HG03432 (cell line): Measurements from ENCODE around the gene TBC1D19.
A peak's percentile ranks its signal among the peaks of the same experiment; 100 is the strongest.
"Not testable (repeated sequence)": the region's sequence is repeated elsewhere in the genome, so short reads cannot be mapped to it uniquely, and the experiment has no call there.

Experiments used
- ATAC-seq: cut with Tn5 transposase; IDR thresholded peaks from one replicate; pipeline ENCODE4 v1.9.1; 2021; ENCODE audit warnings: mild to moderate bottlenecking, moderate library complexity; ENCODE audit not compliant: unreplicated experiment

TBC1D19 gene

DNA sequence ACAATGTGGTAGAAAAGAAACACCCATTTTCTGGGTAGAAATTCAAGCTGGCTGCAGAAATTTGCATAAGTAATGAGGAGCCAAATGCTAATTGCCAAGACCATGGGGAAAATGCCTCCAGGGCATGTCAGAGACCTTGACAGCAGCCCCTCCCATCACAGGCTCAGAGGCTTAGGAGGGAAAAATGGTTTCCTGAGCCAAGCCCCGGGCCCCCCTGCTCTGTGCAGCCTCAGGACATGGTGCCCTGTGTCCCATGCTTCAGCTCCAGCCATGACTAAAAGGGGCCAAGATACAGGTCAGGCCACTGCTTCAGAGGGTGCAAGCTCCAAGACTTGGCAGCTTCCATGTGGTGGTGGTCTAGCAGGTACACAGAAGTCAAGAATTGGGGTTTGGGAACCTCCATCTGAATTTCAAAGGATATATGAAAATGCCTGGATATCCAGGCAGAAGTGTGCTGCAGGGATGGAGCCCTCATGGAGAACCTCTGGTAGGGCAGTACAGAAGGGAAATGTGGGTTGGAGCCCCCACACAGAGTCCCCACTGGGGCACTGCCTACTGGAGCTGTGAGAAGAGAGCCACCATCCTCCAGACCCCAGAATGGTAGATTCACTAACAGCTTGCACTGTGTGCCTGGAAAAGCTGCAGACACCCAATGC lies 95.3 kb downstream of the TBC1D19 start:
- not testable (repeated sequence) for ATAC-seq

DNA sequence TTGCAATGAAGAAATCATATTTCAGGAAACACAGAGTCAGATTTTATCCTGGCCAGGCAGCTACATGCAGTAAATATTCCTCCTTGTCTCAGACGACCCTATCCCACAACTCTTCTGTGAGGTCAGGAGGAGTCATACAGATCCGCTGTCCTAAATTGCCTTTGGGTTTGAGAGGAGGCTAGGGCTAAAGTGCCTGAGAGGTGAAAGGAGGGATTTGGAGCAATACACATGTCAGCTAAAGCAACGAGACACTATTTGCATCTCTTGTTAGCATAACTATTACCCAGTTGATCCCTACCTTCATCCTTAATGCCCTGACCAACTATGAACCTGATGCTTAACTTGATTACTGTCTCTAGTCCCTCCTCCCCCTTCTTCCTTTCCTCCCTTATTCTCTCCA lies 98.6 kb downstream of the TBC1D19 start:
- no peak for ATAC-seq

DNA sequence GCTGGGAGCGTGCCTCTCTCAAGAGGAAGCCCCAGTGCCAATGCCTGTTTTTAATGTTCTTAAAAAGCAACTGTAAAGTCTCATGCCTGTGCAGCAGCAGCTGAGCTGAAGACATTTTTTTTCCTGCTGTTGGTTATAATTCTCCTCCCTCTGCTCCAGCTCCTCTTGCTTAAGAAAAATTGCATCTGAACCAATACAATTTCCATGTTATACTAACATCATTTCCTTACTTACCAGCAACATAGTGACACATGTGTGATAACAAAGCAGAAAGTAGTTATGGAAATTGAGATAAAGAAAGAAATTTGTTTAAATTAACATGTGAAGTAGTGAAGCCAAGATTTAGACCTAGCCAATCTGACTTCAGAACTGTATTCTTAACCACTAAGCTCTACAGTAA lies 101.4 kb downstream of the TBC1D19 start:
- ATAC-seq, result no peak

DNA sequence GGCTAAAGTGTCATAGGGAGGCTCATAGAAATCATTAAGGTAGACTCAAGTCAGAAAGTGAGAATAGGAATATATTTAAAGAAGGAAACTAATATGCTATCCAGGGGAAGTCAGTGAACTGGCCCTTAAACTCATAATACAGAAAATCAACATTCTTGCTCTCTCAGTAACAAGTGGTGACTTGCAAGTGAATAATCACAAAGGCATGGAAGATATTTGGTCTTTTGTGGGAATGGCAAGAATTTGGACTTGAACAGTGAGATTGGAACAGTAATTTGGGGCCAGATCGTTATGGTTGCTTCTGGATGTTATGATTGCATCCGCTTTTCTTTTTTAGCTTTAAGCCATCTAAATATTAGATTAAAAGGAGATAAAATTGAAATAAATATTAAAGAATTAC lies 103.8 kb downstream of the TBC1D19 start:
- no peak for ATAC-seq

DNA sequence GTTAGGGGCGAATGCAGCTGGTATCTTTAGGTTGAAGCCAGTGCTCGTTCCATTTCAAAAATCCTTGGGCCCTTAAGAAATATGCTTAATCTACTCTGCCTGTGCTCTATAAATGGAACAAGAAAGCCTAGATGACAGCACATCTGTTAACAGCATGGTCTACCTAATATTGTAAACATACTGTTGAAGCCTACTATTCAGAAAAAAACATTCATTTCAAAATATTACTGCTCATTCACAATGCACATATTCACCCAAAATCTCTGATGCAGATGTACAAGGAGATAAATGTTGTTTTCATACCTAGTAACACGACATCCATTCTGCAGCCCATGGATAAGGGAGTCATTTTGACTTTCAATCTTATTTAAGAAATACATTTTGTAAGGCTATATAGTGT lies 106.6 kb downstream of the TBC1D19 start:
- ATAC-seq, result no peak

DNA sequence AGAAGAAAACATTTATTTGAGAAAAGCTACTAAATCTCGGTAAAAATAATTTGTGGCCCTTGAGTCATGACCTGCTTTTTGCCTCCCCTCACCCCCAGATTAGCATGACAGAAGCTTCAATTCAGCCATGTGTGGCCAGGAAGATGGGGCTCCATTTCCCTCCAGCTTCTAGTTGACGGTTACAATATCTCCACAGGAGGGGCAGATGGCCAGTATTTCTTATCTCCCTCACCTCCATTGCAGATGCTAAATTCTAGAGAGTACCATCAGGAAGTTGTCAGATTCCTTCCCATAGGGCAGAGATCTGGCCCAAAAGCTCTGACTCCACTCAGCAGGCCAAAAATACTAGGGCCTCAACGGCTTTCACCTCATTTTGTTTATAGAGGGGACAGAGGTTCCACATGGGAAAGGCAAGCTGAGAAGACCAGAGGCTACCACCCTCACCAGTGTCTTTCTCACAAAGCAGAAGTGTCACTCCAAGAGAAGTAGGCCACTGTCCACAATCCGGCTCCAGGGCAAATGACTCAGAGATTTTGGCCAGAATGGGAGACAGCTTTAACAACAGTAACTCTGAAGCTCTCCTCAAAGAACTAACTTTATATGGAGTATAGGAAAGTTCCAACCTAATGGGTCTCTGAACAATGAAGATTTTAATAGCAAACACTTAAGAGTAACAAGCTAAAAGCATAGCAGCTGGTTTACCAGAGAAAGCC lies 108.3 kb downstream of the TBC1D19 start:
- ATAC-seq, result no peak

DNA sequence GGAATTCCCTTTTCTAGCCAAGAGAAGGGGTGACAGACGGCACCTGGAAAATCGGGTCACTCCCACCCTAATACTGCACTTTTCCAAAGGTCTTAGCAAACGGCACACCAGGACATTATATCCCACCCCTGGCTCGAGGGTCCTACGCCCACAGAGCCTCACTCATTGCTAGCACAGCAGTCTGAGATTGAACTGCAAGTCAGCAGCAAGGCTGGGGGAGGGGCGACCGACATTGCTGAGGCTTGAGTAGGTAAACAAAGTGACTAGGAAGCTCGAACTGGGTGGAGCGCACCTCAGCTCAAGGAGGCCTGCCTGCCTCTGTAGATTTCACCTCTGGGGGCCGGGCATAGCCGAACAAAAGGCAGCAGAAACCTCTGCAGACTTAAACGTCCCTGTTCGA lies 110.2 kb downstream of the TBC1D19 start:
- not testable (repeated sequence) for ATAC-seq

DNA sequence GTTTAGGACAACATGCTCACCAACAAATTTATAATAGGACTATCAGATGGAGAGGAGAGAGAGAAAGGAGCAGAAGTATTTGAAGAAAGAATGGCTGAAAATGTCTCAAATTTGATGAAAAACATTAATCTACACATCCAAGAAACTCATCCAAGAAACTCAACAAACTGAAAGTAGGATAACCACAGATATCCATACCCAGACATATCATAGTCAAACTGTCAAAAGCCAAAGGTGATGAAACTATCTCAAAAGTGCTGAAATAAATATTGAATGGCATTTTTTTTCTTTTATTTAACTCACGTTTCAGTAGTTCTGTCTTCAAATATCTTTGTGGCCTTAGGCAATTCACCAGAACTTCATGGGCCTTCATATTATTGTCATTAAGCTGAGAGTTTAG lies 116.2 kb downstream of the TBC1D19 start:
- no peak for ATAC-seq

DNA sequence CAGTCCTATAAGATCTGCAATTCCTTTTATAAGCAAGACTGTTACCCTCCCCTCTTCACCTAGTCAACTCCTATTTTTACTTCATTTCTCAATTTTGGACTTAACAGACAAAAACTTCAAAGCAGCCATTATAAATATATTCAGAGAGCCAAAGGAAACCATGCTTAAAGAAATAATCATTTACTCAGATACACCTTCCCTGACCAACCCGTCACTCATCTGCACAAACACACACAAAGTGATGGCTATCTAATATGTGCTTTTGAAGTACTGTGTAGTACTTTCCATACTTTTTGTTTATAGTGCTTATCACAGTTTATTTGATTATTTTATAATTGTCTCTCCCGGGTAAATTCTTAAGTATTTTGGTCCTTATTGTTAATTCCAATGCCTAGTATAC lies 117.2 kb downstream of the TBC1D19 start:
- ATAC-seq, result no peak

DNA sequence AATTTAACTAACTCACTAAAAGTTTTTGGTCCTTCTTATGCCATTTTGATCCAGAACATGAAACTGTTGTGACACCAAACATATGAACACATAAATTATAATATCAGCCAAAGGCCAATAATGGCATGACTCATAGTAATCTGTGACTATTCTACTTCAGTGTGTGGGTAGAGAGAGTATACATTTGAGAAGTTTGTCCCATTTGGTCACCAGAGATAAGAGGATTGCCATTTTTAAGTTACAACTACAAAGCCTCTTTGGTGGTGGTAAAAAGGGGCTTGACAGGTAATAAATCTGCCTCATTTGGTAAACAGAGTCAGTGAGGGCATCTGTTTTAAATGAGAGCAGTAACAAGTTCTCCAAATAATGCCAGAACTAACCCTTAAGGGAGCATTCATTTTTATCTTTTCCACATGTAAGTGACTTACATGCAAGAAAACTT lies 117.9 kb downstream of the TBC1D19 start:
- no peak for ATAC-seq

DNA sequence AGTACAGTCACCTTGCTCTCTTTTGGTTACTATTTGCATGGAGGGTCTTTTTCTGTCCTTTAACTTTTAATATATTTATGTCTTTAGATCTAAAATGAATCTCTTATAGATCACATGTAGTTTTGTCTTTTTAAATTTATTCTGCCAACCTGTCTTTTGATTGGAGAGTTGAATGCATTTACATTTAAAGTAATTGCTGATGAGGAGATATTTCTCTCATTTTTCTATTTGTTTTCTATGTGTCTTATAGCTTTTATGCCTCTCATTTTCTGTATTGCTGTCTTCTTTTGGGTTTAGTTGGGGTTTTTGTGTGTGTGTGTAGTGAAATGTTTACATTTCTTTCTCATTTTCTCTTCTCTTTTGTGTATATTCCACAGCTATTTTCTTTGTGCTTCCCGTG lies 123.5 kb downstream of the TBC1D19 start:
- no peak for ATAC-seq

DNA sequence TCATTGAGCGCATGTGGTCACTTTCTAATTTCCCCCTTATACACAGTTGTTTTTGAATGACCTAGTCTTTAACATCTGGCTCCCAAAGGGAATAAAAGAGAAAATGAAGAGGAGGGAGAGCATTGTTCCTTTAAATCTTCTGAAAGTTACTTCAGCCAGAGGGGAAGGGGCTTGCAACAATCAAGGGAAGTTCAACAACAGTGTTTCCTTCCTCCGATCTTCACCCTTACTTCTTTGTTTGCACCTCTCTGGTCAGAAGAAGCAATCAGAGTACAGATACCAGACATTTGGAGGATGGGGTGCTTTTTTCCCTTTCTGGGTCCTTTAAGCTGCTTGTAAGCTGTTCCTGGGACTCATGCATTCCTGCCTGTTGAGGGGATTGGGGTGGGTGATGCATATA lies 125.4 kb downstream of the TBC1D19 start:
- ATAC-seq, result no peak

DNA sequence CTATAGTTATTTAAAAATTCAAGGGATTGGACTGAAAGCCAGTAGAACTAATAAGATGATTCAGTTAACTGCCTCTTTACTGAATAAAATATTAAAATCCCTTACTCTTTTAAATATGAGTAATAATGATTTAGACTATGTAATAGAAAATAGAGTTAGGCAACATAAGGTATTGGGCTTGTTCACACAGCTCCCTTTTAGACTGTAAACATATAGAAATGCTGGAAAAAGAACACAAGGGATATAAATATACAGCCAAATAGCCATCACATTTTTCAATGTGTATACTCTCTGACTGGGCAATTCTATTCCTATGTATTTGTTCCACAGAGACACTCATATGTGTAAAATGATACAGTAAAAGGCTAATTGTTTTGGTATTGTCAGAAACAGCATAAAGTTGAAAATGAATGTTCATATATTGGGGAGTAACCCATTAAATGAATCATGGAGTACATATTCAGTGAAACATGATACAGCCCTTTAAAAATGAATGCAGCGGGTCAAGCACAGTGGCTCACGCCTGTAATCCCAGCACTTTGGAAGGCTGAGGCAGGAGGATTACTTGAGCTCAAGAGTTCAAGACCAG lies 129.8 kb downstream of the TBC1D19 start:
- ATAC-seq, result no peak

DNA sequence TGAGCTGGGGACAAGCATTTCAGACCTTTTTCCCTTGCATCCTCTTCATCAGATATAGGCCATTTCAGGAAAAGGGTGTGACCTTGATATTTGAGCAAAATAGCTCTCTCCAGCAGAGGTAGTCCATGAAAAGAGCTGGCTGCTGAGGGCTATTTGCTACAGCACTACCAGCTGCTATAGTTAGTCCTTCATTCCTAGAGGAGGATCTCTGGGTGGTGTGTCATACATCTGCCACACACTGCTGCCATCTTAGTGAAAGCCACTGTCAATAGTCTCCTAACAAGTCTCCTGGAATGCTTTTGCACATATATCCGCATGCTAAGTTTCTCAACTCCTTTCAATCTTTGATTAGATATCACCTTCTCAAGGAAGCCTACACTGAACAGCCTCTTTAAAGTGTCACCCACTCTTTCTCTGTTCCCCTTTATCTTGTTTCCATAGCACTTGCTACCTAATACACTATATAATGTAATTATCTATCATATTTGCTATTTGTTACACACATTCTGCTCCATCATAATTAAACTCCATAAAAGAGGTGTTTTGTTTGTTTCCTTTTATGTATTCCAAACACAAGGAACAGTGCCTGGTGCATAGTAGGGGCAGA lies 131.9 kb downstream of the TBC1D19 start:
- ATAC-seq, result peak; percentile 46

DNA sequence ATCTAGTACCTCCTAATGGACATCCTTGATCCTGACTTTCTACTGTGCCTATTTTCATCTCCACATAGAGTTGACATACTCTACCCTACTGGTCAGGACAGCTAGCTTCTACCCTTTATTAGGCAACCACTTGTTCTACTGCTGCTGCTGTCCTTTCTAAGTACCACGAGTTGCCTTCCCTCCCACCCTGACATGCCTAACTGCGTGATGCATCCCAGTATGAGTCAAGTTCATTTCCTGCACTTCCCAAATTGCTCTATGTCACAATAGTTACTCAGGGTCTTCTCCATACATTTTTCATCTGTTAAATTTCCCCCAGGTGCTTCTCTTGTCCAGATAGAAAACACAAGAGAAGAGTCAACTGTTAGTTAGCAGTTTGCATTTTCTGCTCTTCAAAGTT lies 133.4 kb downstream of the TBC1D19 start:
- ATAC-seq, result no peak

DNA sequence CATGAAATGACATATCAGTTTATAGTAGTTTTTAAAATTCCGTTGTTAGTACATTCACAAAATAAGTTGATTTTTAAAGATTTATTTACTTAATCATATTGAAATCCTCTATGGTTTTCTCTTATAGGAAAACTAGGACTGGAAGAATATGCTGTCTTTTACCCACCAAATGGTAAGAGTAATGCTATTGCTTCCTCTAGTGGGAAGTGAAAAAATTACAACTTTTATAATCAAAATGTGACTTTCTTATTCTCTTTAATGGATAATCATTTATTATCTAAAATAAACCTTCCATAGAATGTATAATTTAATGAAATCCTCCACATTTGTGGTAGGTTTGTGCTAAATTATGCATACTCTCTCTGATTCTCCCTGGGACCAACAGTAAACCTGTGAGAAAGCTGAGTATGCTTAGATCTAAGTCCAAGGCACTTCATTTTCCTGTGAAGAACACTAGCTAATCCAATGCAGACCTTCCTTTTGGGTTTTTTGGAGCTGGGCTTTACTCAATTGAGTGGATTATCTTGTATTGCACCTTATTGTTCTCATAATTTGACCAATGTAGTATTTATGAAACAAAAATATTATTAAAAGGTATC lies 136.2 kb downstream of the TBC1D19 start:
- ATAC-seq, result no peak

DNA sequence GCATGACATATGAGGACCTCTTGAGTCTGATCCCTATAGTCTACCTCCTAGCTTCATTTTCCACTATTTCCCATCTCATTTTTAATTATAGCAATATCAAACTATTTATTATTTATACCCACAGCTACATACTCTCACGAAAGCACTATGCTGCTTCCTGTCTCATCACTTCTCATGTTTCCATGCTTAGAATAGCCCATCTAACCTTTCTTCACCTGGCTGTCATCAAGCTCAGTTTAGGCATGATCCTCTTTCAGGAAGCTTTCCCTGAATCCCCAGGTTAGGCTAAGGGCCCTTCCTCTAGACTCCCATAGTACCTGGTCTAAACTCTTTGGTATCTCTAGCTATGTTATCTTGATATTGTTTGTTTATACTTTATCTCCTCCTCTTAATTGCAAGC lies 137.8 kb downstream of the TBC1D19 start:
- ATAC-seq, result no peak

DNA sequence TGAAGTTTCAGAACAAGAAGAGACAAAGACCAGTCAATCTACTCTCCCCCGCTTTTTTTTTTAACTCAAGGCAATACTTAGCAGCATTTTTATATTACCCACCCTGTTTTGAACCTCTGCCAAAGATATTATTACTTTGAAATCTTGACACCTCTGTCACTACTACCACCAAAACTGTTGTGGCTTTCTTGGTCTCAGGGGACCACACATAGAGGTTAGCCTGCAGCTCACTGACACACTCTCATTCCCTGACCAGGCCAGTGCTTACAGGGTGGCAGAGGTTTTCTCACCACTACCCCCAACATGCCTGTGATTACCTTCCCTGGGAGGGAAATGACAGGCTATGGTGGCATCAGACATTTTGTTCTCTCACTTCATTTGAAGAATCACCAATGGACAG lies 139.3 kb downstream of the TBC1D19 start:
- peak; percentile 98 for ATAC-seq

DNA sequence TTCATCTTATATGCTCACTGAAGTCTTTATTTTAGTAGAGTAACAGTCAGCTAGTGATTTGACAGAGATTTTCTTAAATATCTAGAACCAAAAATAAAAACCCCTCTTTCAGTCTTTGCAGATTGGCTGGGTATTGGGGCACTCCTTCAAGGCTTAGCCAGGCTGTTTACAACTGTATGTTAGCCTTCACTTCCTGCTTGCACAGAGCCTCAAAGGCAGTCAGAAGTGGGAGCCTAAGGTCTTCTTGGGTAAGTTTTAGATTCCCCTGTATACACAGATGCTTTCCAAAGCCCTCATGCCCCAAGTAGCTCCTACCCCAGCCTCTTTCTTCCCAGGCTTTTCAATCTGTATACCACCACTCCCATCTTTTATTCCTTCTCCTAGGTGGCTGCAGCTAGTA lies 140.7 kb downstream of the TBC1D19 start:
- ATAC-seq, result no peak

DNA sequence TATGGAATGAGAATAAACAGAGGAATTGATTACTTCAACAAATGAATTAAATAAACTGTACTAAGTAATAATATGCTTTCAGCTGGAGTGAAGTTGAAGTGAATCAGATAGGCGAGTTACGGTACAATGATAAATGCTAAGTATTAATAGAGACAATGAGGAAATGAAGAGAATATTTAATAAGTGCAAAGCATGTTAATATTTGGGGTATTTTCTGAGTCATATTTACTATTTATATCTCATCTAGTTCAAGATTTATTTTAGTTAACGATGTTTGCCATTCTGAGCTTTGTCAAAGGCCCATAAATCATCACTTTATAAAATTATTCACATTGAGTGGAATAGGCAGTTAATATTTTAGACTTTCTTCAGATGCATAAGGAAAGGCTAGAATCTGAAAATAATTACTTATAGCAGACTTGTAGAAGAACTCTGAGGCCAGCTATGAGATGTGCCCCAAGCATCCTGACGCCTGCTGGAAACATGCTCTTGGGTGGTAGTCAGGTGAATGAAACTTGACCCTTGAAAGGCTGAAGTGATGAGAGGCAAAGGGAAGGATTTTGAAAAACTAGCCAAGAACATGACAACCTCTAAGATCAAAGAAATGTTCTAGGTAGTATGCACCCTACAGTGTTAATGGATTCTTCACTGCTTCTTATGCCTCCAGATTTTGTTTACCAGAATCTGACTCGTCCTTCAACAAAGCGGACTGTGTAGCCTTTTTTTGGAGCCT lies 142.9 kb downstream of the TBC1D19 start:
- ATAC-seq, result no peak

DNA sequence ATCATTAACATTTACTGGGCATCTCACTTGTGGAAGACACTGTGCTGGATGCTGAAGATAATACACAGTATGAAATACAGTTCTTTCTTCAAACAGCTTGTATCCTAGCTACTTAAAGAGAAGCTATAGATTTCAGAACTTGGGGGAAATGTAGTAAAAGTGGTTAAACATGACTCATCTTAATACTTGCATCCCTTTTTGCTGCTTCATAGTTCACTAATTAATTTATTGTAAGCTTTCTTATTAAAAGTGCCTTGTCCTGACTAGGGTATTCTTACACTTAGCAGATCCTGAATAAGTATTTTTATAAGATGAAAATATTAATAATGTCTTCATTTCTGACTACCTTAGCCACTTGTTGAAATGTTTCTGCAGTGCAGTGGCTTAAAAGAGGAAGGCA lies 144.0 kb downstream of the TBC1D19 start:
- ATAC-seq, result no peak
